Measurements from ENCODE around the gene SECTM1.

Gene SECTM1

GRCh38 chr17:82327289-82327688 lies 6.3 kb downstream of the SECTM1 start:
- DNase-seq, result no peak

GRCh38 chr17:82325286-82326180 lies 8.0 kb downstream of the SECTM1 start:
- DNase-seq, result no peak

DNA sequence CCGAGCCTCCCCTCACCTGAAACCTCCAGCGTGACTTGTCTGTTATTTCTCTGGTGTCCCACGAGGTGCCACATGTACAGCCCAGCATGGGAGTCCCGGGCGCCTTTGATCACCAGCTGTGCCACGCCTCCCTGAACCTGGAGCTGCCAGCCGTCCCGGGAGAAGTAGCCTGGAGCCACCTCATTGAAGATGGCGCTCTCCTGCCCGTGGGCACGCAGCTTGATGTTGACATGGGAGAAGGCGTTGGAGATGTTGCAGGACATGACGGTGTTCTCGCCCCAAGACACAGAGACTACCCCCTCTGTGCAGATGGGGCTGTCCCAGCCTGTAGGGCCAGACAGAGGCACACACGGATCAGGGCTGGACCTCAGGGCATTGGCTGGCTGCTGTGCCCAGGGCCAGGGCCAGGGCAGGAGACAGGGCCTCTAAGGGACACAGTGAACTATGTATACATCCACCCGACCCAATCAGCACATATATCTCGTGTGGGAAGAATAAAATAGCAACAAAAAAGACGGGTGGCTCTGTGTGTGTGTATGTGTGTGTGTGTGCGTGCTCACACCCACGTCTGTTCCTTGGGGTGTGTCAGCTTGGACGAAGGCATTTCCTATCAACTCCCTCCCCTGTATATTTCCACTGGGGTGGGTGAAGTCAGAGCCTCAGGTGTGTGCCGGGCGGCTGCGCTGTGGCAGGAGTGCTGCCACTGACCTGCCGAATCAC lies 8.8 kb downstream of the SECTM1 start:
- no peak for DNase-seq

DNA sequence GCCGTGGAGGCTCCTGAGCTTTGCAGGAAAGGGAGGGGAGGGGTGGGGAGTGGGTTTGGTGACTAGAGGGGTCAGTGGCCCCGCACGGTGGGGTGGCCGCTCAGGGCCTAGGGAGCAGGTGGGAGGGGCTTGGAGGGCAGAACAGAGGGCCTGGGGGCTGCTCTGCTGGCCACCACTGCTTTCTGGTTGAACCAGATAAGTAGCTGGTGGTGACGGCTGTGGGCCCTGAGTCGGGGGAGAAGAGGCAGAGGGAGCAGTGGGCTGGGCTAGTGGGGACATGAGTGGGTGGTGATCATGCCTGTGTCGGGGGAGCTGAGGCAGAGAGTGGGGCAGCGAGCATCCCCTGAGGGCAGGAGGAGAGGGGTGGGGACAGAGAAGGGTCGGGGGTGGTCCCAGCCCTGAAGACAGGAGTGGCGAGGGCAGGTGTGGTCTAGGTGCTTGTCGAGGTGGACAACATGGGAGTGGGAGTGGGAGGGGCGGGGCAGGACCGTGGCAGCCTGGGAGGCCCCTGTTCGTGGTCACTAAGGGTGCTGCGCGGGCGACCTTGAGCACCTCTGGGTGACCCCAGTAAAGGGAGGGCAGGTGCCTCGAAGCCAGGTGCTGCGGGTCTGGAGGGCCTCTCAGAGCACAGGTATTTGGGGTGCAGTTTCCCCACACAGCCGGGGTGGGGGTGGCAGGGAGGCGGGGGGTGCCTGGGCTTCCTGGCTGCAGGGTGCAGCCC lies 9.9 kb downstream of the SECTM1 start:
- DNase-seq, result no peak

DNA sequence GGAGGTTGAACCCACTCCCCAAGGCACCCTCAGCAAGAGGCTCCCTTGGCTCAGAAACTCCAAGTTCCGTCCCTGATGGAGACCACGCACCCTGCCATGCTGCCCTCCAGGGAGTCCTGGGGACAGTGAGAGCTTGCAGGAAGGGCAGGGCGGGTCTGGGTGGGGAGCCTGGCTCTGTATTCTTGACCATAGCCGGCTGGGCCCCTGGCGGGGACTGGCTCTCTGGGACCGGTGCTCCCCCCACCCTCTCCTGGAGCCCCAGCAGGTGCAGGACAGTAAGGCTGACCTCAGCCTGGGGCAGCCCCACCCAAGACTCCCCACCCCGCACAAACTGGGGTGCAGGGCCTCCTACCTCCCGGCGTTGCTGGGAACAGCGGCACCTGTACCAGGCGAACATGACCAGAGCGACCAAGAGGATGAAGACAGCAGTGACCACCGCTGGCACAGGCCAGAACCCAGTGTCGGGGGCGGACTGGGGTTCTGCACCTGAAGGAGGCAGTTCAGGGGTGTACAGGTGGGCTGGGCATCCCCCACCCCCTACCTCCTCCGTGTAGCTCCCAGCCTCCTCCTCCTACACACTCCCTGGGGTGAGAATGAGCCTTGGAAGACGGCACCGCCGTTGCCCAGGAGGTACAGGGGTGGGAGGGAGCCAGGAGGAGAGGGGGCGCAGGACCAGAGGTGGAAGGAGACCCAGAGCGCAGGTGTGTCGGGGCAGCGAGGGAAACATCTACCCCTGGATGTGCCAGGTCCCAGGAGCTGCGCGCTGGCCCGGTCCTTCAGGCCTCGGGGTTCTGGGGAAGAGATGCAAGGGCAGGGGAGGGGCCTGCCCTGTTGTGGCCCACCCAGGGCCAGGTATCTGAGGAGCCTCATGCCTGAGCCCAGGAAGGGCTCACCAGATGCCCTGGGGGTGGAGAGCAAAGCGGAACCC lies 10.8 kb downstream of the SECTM1 start:
- DNase-seq, result no peak

- DNase-seq, result no peak
Measured at GRCh38 chr17:82321947-82322466, 11.6 kb downstream of the SECTM1 start.

GRCh38 chr17:82320956-82321927 lies 12.3 kb downstream of the SECTM1 start:
- peak; percentile 87 for DNase-seq

DNA sequence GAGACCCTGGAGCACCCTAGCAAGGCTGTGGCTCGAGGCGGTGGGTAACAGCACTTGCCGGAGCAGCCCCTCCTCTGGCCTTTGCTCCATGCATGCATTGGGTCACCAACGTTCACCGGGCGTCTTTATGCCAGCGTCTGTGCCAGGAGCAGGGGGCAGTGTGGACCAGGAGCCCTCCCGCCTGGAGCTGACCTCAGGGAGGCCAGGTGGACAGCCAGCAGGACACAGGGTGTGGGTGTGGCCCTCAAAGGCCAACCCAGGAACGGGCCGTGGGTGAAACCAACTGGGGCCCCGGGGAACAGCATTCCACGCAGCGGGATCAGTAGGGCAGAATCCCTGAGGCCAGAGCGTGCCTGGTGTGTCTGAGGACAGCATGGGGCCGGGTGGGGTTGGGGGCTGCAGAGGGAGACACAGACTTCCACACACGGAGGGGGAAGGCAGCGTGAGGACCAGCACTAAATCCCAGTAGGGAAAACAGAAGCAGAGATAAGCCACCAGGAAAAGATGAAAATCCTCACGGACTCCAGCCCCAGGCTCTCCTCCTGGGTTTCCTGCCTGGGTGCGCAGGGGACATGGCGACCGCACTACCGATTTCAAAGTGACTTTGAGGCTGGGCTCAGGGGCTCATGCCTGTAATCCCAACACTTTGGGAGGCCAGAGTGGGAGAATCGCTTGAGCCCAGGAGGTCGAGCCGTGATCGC lies 13.3 kb downstream of the SECTM1 start:
- DNase-seq, result no peak

DNA sequence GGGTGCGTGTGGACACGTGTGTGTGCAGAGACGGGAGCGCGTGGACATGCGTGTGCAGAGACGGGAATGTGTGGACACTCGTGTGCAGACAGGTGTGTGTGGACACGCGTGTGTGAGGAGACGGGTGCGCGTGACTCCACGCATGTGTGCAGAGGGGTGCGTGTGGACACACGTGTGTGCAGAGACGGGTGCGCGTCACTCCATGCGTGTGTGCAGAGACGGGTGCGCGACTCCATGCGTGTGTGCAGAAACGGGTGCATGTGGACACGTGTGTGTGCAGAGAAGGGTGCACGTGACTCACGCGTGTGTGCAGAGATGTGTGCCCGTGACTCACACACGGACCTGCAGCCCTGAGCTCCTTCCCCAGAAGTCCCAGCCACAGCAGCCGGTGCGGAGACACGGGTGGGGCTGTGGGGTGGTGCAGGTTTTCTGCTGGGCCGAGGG lies 13.9 kb downstream of the SECTM1 start:
- DNase-seq, result no peak

GRCh38 chr17:82318772-82319606 lies 14.6 kb downstream of the SECTM1 start:
- no peak for DNase-seq

GRCh38 chr17:82318169-82318498 lies 15.4 kb downstream of the SECTM1 start:
- no peak for DNase-seq

DNA sequence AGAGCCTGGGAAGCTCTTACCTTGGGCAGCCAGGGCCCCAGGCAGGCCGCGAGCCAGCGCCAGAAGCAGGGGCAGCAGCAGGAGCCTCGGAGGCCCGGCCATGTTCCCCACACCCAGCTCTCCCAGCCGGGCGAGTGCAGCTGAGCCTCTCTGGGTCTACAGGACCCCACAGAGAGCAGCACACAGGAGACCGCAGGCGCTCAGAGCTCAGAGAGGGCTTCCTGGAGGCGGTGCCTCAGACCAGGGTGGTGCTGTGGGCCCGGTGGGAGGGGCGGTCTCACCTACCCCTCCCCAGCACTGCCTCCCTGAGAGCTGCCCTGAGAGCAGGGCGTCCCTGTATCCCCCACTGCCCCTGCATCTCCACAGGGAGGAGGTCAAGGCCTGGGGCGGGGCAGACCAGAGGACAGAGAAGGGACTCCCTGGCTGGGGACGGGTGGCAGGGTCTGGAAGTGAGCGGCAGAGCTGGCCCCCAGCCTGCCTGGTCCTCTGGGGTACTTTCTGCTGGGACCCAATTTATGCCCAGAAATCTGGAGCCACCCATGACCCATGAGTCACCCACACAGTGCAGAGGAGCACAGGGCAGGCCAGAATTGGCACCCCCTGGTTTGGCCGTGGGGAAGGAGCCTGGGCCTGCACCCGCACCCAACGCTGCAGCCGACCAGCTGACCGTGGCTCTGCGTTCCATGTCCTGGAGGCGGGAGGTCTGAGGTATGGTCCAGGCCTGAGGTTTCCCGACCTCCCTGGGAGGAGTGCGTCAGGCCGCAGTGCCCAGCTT lies 16.0 kb downstream of the SECTM1 start, which contains the start of gene CD7:
TSS of gene CD7 (minus strand) at position 215 of the 775 bp plus-strand sequence. CDS start at position 102, 113 bp downstream.
- peak; percentile 66 for DNase-seq

DNA sequence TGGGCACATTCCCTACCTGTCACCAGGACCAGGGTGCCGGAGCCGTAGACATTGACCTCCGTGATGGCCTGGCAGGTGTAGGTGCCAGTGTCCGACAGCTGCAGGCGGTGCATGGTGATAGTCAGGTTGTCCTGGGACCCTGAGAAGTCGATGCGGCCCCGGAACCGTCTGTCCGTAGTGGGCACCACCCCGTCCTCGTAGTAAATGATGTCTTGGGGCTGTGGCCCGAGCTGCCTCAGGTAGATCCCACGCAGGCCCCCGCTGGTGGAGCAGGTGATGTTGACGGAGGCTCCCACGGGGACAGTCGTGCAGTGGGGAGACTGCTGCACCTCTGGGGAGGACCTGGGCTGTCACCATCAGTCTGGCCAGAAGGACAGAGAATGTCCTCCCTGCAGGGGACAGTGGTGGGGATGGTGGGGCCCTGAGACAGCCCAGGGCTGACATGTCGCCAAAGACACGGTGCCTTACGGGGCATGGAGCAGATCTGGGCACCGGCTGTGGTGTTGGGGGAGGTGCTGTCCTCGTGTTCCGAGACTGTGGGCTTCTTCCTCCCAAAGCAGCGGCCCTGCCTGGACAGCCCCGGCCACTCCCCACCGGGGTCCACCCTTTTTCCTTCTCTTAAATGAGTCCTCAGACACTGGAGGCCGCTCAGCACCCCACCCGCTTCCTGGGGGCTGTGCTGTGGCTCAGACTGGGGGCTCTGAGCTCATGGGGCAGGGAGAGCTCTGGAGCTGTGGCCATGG lies 16.7 kb downstream of the SECTM1 start:
- no peak for DNase-seq

DNA sequence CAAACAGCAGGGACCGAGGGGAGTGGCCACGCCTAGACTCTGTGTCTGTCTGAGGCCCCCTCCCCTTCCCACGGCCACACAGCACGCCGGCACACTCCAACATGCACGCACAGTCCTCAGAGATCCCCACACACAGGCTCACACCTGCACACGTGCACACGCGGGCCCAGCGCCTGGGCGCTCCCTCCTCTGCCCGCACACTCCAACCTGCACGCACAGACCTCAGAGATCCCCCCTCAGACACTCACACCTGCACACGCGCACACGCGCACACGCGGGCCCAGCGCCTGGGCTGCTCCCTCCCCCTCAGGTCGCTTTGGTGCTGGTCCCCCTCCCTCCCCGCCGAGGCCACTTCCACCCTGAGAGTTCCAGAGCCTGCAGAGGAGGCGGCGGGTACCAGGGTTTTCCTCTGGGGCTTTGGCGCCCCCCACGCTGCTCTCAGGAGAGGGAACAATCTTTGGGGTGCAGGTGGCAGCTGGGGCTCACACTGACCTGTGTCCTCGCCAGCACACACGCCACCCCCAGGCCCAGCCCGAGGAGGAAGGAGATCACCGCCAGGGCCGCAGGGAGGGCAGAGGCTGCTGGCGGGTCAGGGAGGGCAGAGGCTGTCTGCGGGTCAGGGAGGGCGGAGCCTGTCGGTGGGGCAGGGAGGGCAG lies 17.7 kb downstream of the SECTM1 start:
- DNase-seq, result peak; percentile 52

DNA sequence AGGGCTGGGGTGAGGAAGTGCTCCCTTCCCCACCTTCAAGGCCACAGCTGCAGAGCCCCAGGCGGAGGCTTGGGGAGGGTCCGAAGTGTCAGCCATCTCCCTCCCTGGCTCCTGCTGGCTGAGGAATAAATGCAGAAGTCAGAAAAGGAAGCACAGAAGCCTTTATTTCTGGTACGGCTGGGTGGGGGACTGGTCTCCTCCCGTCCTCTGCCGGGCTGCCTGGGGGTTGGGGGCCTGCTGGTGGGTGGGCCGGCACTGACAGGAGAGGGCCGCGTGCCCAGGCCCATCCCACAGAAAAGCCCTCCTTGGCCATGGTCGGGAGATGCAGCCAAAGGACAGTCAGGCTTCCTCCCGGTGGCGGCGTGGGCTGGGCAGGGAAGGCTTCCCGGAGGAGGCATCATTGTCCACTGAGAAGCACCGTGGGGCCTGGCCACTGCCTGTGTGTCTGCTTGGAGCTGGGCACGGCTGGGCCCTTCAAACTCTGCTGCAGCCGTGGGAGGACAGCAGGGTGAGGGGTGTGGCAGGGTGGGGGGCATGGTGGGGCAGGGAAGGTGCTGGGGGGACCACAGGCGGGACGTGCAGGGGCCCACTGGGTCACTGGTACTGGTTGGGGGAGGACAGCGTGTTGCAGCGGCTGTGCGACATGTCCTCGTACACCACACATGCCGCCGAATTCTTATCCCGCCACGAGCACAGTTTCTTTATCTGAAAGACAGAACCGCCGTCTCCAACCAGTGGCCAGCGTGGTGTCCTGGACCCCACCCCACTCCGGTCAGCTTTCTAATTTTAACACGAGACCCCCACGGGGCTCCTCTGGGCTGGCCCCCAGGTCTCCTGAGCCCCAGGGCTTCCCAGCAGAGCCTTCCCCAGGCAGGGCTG lies 18.6 kb downstream of the SECTM1 start:
- DNase-seq, result no peak

Data from stimulated activated CD4-positive, alpha-beta T cell treated with anti-CD3 and anti-CD28 coated beads, Interleukin-4, amount 100 ng/mL, for 24 hours (primary cell).